H1 (cell line): Measurements from ENCODE around the gene CELA1.

Experiments
- CREB1 ChIP-seq: IDR thresholded peaks from 2 replicates; pipeline ENCODE4 v1.6.1; 2012; ENCODE audit warnings: inconsistent platforms
- CTCF ChIP-seq, 3 experiments: IDR thresholded peaks; 1 replicate in 2 of 3; 2 replicates in 1 of 3; pipeline versions ENCODE4 v1.5.1 to v1.6.1; 2011; ENCODE audit warnings: low read length in 3 of 3, mild to moderate bottlenecking in 3 of 3, inconsistent platforms in 2 of 3, low read depth in 1 of 3, moderate library complexity in 1 of 3; ENCODE audit not compliant: insufficient read depth in 1 of 3; ENCODE audit errors: control extremely low read depth in 1 of 3
- EZH2 ChIP-seq: fragments of 200-600 bp; sonication (generic); IDR thresholded peaks from 2 replicates; pipeline ENCODE4 v1.7.1; 2012; ENCODE audit warnings: low read depth, mild to moderate bottlenecking, moderate library complexity, low read length, inconsistent platforms; ENCODE audit not compliant: severe bottlenecking
- POLR2A ChIP-seq, 2 experiments: IDR thresholded peaks; 1 replicate in 1 of 2; 2 replicates in 1 of 2; pipeline ENCODE4 v1.6.1; 2011; ENCODE audit warnings: low read depth in 2 of 2, low read length in 2 of 2, mild to moderate bottlenecking in 2 of 2; ENCODE audit errors: control extremely low read depth in 1 of 2
- POLR2AphosphoS5 ChIP-seq: IDR thresholded peaks from 2 replicates; pipeline ENCODE4 v1.6.1; 2011; ENCODE audit warnings: low read depth, low read length
- SAP30 ChIP-seq: fragments of 300-600 bp; sonication (generic); IDR thresholded peaks from 2 replicates; pipeline ENCODE4 v1.7.1; 2012; ENCODE audit warnings: low read length, moderate library complexity, mild to moderate bottlenecking, inconsistent platforms; ENCODE audit not compliant: insufficient read depth, insufficient replicate concordance
- SIN3A ChIP-seq, 2 experiments: IDR thresholded peaks in 1 of 2; conservative IDR thresholded peaks in 1 of 2; 2 replicates each; pipeline ENCODE4 v1.6.1; 2011 to 2012; ENCODE audit warnings: low read length in 2 of 2, improper control_type of control experiment in 1 of 2, low read depth in 1 of 2, mild to moderate bottlenecking in 1 of 2
- TBP ChIP-seq: IDR thresholded peaks from 2 replicates; pipeline ENCODE4 v1.6.1; 2011; ENCODE audit warnings: low read depth, low read length, improper control_type of control experiment
- YY1 ChIP-seq: IDR thresholded peaks from 2 replicates; pipeline ENCODE4 v1.6.1; 2011; ENCODE audit warnings: low read depth, mild to moderate bottlenecking, low read length
- TF ChIP-seq, protein P1 (sequence below): IDR thresholded peaks from 2 replicates; pipeline ENCODE4 v1.6.1; 2011; ENCODE audit warnings: low read depth, mild to moderate bottlenecking, low read length; ENCODE audit not compliant: insufficient read depth

DNA sequence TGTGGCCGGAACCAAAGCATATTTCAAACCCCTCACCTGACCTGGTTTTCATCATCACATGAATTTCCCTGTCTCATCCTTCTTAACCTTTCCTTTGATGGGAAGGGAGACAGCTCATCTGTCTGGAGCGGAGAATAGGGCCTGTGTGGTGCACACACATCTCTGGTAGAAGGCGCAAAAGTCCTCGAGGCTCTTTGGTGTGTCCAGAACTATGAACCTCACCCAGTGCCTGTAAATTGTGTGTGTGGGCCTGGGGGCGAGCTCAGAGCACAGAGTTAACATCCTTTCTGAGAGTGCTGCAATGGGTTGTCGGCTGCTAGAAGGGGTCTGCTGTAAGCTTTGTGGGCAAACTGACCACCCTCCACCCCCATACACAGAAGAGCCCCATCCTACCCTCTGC is 44.0 kb upstream of the CELA1 start:
- TF ChIP-seq, protein P1, sequence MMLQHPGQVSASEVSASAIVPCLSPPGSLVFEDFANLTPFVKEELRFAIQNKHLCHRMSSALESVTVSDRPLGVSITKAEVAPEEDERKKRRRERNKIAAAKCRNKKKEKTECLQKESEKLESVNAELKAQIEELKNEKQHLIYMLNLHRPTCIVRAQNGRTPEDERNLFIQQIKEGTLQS: no peak
- TF ChIP-seq SAP30 (no peak), SIN3A (conservative IDR thresholded peaks at IDR 0.05 in 1 of 2, IDR thresholded peaks at IDR 0.05 in 1 of 2; ENCODE audit: low read depth in 1 of 2, low read length in 2 of 2) (no peak), POLR2A (IDR thresholded peaks at IDR 0.05; ENCODE audit: control extremely low read depth in 1 of 2, low read depth in 2 of 2, low read length in 2 of 2) (no peak), TBP (no peak), POLR2AphosphoS5 (no peak), EZH2 (no peak), YY1 (no peak), CTCF (IDR thresholded peaks at IDR 0.05; ENCODE audit: control extremely low read depth in 1 of 3, insufficient read depth in 1 of 3, low read depth in 1 of 3, low read length in 3 of 3) (no peak), CREB1 (no peak)
